Activated CD8-positive, alpha-beta memory T cell treated with anti-CD3 and anti-CD28 coated beads for 4 hours (primary cell): ENCODE measurements around the gene NAALAD2.
"Not testable (repeated sequence)": the region's sequence is repeated elsewhere in the genome, so short reads cannot be mapped to it uniquely, and the experiment has no call there.

ENCODE experiments used
- DNase-seq, 2 donors: peaks; one replicate each; pipeline ENCODE4 v3.0.0-alpha.2; 2020; ENCODE audit warnings: low read depth in 2 of 2

NAALAD2 gene

GRCh38 chr11:90192869-90193582 is 58.6 kb downstream of the NAALAD2 start:
- no peak for DNase-seq

- no peak for DNase-seq
Observed at GRCh38 chr11:90197377-90197776, 62.9 kb downstream of the NAALAD2 start.

GRCh38 chr11:90202342-90202741 is 67.9 kb downstream of the NAALAD2 start:
- no peak for DNase-seq

- DNase-seq = no peak
Observed at GRCh38 chr11:90204407-90204806, 69.9 kb downstream of the NAALAD2 start.

- DNase-seq = no peak
Observed at GRCh38 chr11:90204832-90205646, 70.6 kb downstream of the NAALAD2 start.

GRCh38 chr11:90207992-90208391 is 73.5 kb downstream of the NAALAD2 start:
- not testable (repeated sequence) for DNase-seq

- no peak for DNase-seq
Observed at GRCh38 chr11:90208857-90209256, 74.4 kb downstream of the NAALAD2 start.

GRCh38 chr11:90213322-90213721 is 78.9 kb downstream of the NAALAD2 start:
- DNase-seq = no peak

GRCh38 chr11:90216611-90217010 is 82.1 kb downstream of the NAALAD2 start:
- DNase-seq = no peak

- DNase-seq = no peak
Observed at GRCh38 chr11:90218606-90219005, 84.1 kb downstream of the NAALAD2 start.

GRCh38 chr11:90219438-90219837 is 85.0 kb downstream of the NAALAD2 start:
- no peak for DNase-seq

GRCh38 chr11:90220391-90220790 is 85.9 kb downstream of the NAALAD2 start:
- DNase-seq = no peak

GRCh38 chr11:90221803-90222458 is 87.5 kb downstream of the NAALAD2 start:
- DNase-seq = no peak

- DNase-seq = peak; percentile 90 to 91
Observed at GRCh38 chr11:90222459-90223247, 88.2 kb downstream of the NAALAD2 start, which contains the start of gene CHORDC1. CHORDC1 (minus strand) TSS chr11:90223049; CDS start chr11:90222954, 95 bp downstream.

GRCh38 chr11:90223248-90223585 is 88.8 kb downstream of the NAALAD2 start:
- DNase-seq = no peak

- DNase-seq = no peak
Observed at GRCh38 chr11:90228056-90228455, 93.6 kb downstream of the NAALAD2 start.

- no peak for DNase-seq
Observed at GRCh38 chr11:90229791-90230190, 95.3 kb downstream of the NAALAD2 start.

GRCh38 chr11:90234977-90235376 is 100.5 kb downstream of the NAALAD2 start:
- no peak for DNase-seq

- DNase-seq = no peak
Observed at GRCh38 chr11:90235526-90235925, 101.1 kb downstream of the NAALAD2 start.

GRCh38 chr11:90237004-90237403 is 102.5 kb downstream of the NAALAD2 start:
- no peak for DNase-seq

- not testable (repeated sequence) for DNase-seq
Observed at GRCh38 chr11:90239967-90240636, 105.6 kb downstream of the NAALAD2 start.
